ENCODE measurements around the gene SIDT2.

- TF ChIP-seq POLR2A (IDR thresholded peaks at IDR 0.05), result no peak
- TF ChIP-seq CTCF (IDR thresholded peaks at IDR 0.05), result no peak
These were observed 42.0 kb downstream of the SIDT2 start for GRCh38 chr11:117220568-117220967.

All from body of pancreas (tissue), 4 donors.